ENCODE measurements around the gene CAPNS2. TPM values are rescaled to one million over a fixed set of nuclear protein-coding genes. Genes with fewer than 3 reads are reported as not detected.

The CAPNS2 gene
- total RNA-seq (under 1 TPM in 1 of 9 donors, not detected in 8; 0.72 TPM), polyA plus RNA-seq (not detected)
- long read RNA-seq, donor 1: 0 reads
- long read RNA-seq, donor 2: 0 reads
- long read RNA-seq, donor 3: 0 reads

- peaks cover 0 to 68% (median 18%) of the 10 kb centered on the region in 12 donors for H3K4me1 ChIP-seq
- TF ChIP-seq, protein P1, sequence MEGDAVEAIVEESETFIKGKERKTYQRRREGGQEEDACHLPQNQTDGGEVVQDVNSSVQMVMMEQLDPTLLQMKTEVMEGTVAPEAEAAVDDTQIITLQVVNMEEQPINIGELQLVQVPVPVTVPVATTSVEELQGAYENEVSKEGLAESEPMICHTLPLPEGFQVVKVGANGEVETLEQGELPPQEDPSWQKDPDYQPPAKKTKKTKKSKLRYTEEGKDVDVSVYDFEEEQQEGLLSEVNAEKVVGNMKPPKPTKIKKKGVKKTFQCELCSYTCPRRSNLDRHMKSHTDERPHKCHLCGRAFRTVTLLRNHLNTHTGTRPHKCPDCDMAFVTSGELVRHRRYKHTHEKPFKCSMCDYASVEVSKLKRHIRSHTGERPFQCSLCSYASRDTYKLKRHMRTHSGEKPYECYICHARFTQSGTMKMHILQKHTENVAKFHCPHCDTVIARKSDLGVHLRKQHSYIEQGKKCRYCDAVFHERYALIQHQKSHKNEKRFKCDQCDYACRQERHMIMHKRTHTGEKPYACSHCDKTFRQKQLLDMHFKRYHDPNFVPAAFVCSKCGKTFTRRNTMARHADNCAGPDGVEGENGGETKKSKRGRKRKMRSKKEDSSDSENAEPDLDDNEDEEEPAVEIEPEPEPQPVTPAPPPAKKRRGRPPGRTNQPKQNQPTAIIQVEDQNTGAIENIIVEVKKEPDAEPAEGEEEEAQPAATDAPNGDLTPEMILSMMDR (IDR thresholded peaks at IDR 0.05): no peak
- TF ChIP-seq POLR2A (IDR thresholded peaks at IDR 0.05): no peak
- no peaks in the 10 kb centered on the region for H3K27me3 ChIP-seq
- 95 to 97% (median 96%) methylated on average over 9 of the region's 9 CpGs for WGBS, 4 donors
- no peaks in the 10 kb centered on the region for H3K9me3 ChIP-seq
- DNase-seq (no peak), ATAC-seq (no peak)
- no peaks in the 10 kb centered on the region for H3K36me3 ChIP-seq
- intact Hi-C loops (cut with DNase I): no loop called here
- peak within 1 kb of the TSS in 1 of 12 donors; percentile 15 for H3K27ac ChIP-seq
- no peak within 1 kb of the TSS for H3K4me3 ChIP-seq
Observed at GRCh38 chr16:55566432-55567175, at the start of gene CAPNS2. TSS of gene CAPNS2 (plus strand) at chr16:55566684. CDS start at chr16:55566757, 73 bp downstream.

- intact Hi-C loops (cut with DNase I): no loop called here
- TF ChIP-seq POLR2A (IDR thresholded peaks at IDR 0.05): no peak
- H3K9me3 ChIP-seq: peaks cover 0 to 33% (median 11%) of the 10 kb centered on the region in 12 donors
- no peaks in the 10 kb centered on the region for H3K27me3 ChIP-seq
- no peak overlapping the region for H3K27ac ChIP-seq
- H3K4me1 ChIP-seq: peaks cover 0 to 7% (median 0%) of the 10 kb centered on the region in 12 donors
- WGBS, 4 donors: 0 to 97% (median 43%) methylated on average over 1 of the region's 1 CpG
- no peaks in the 10 kb centered on the region for H3K36me3 ChIP-seq
- ATAC-seq: no peak
- DNase-seq: no peak
- no peak overlapping the region for H3K4me3 ChIP-seq
Observed at GRCh38 chr16:55521792-55522191, 44.7 kb upstream of the CAPNS2 start.

DNA sequence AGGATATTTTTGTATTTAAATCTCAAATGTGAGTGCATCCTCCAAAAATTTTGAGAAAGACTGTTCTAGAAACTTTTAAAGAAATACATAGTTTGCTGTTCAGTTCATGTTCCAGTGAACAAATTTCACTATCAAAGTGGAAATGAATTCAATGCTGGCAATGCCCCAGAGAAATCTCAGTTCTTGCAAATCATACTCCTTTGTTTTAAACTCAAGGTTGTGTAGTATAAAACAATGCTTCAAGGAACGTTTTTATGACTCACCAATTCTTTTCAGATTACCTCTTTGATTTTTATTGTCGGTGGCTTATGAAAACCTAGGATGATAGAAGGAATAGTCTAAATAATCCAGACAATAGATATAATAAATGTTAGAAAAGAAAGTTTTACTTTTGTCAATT, 40.0 kb upstream of the CAPNS2 start:
- Histone ChIP-seq H3K36me3 (peaks cover 0 to 22% (median 10%) of the 10 kb centered on the region in 9 donors), H3K9me3 (peaks cover 0 to 15% (median 9%) of the 10 kb centered on the region in 12 donors), H3K27ac (peak overlapping the region in 4 of 12 donors; percentile 10 to 34 (median 26)), H3K4me3 (no peak overlapping the region), H3K4me1 (peaks cover 0 to 11% (median 0%) of the 10 kb centered on the region in 12 donors), H3K27me3 (no peaks in the 10 kb centered on the region)
- ATAC-seq: peak in 1 of 4 donors; percentile 28
- DNase-seq: no peak
- no peak for TF ChIP-seq POLR2A (IDR thresholded peaks at IDR 0.05)
- TF ChIP-seq, protein P1 (IDR thresholded peaks at IDR 0.05): no peak
- intact Hi-C loops (cut with DNase I): no loop called here
- 41 to 51% (median 48%) methylated on average over 2 of the region's 2 CpGs for WGBS, 4 donors

- intact Hi-C loops (cut with DNase I): no loop called here
- H3K27ac ChIP-seq: peak overlapping the region in 1 of 12 donors; percentile 7
- TF ChIP-seq, protein P1 (IDR thresholded peaks at IDR 0.05): no peak
- TF ChIP-seq POLR2A (IDR thresholded peaks at IDR 0.05): no peak
- H3K4me3 ChIP-seq: no peak overlapping the region
- H3K4me1 ChIP-seq: peaks cover 0 to 11% (median 0%) of the 10 kb centered on the region in 12 donors
- peaks cover 0 to under 1% (median 0%) of the 10 kb centered on the region in 12 donors for H3K9me3 ChIP-seq
- H3K36me3 ChIP-seq: peaks cover 0 to 34% (median 15%) of the 10 kb centered on the region in 9 donors
- no peak for DNase-seq
- H3K27me3 ChIP-seq: no peaks in the 10 kb centered on the region
- ATAC-seq: no peak
Observed at GRCh38 chr16:55527885-55528284, 38.6 kb upstream of the CAPNS2 start.

Measured in heart left ventricle (tissue), 16 donors.